GM12878 (cell line): ENCODE data around the gene ADM2. TPM values are rescaled to one million over a fixed set of nuclear protein-coding genes. Genes with fewer than 3 reads are reported as not detected.

Experiments used
- ESRRA ChIP-seq: IDR thresholded peaks from 2 replicates; pipeline ENCODE4 v1.6.1; 2012; ENCODE audit warnings: mild to moderate bottlenecking, low read length, improper control_type of control experiment
- KLF5 ChIP-seq: fragments of 450-650 bp; IDR thresholded peaks from 2 replicates; pipeline ENCODE4 v1.6.1; 2014; ENCODE audit warnings: mild to moderate bottlenecking; ENCODE audit not compliant: partially characterized antibody
- MXI1 ChIP-seq: fragments of 150-350 bp; IDR thresholded peaks from 2 replicates; pipeline ENCODE4 v1.6.1; 2011; ENCODE audit warnings: low read depth, mild to moderate bottlenecking, inconsistent platforms, low read length, improper control_type of control experiment
- NFXL1 ChIP-seq: fragments of 450-650 bp; IDR thresholded peaks from 2 replicates; pipeline ENCODE4 v1.6.1; 2017; ENCODE audit warnings: antibody characterized with exemption, mild to moderate bottlenecking, borderline replicate concordance
- POLR2AphosphoS5 ChIP-seq: IDR thresholded peaks from 2 replicates; pipeline ENCODE4 v1.6.1; 2011; ENCODE audit warnings: mild to moderate bottlenecking, low read length, inconsistent platforms
- RB1 ChIP-seq: fragments of 450-650 bp; formaldehyde crosslinking; IDR thresholded peaks from 2 replicates; pipeline ENCODE4 v1.6.1; 2017; ENCODE audit warnings: mild to moderate bottlenecking, borderline replicate concordance
- STAT1 ChIP-seq: fragments of 450-650 bp; conservative IDR thresholded peaks from 2 replicates; pipeline ENCODE4 v1.6.1; 2014; ENCODE audit warnings: antibody characterized with exemption, mild to moderate bottlenecking
- SUZ12 ChIP-seq: fragments of 200-600 bp; sonication (generic); IDR thresholded peaks from one replicate; pipeline ENCODE4 v1.6.1; 2018; ENCODE audit warnings: antibody characterized with exemption, mild to moderate bottlenecking; ENCODE audit not compliant: unreplicated experiment
- TAF1 ChIP-seq: IDR thresholded peaks from 2 replicates; pipeline ENCODE4 v1.6.1; 2011; ENCODE audit warnings: mild to moderate bottlenecking, low read depth, low read length, borderline replicate concordance
- TBL1XR1 ChIP-seq: IDR thresholded peaks from 2 replicates; pipeline ENCODE4 v1.6.1; 2012; ENCODE audit warnings: low read depth, low read length, improper control_type of control experiment
- TCF7 ChIP-seq: IDR thresholded peaks from 2 replicates; pipeline ENCODE4 v1.6.1; 2014; ENCODE audit warnings: antibody characterized with exemption, borderline replicate concordance
- WRNIP1 ChIP-seq: IDR thresholded peaks from 2 replicates; pipeline ENCODE4 v1.6.1; 2011; ENCODE audit warnings: low read depth, low read length, improper control_type of control experiment, borderline replicate concordance
- ZBED1 ChIP-seq: IDR thresholded peaks from 2 replicates; pipeline ENCODE4 v1.6.1; 2016; ENCODE audit warnings: borderline replicate concordance
- ZNF24 ChIP-seq: fragments of 450-650 bp; IDR thresholded peaks from 2 replicates; pipeline ENCODE4 v1.6.1; 2017; ENCODE audit warnings: antibody characterized with exemption, mild to moderate bottlenecking
- ZZZ3 ChIP-seq: IDR thresholded peaks from 2 replicates; pipeline ENCODE4 v1.6.1; 2011; ENCODE audit warnings: low read depth; ENCODE audit not compliant: control insufficient read depth, insufficient read length
- polyA plus RNA-seq, 11 experiments: library from polyadenylated mRNA; depleted of rRNA in 4 of 11; unstranded in 6 of 11; stranded (reverse) in 5 of 11; fragments of >200 nt; fragmentation: Nextera tagmentation in 4 of 11; fragmentation: Illumina TruSeq in 1 of 11; extraction: Ambion mirVana in 4 of 11; extraction: Trizol in 1 of 11; gene quantifications; 1 replicate in 1 of 11; 2 replicates in 10 of 11; pipeline versions ENCODE4 v1.2.1 to v1.2.3, GENCODE V29; 2011 to 2016; ENCODE audit warnings: inconsistent platforms in 2 of 11, missing spikeins in 2 of 11, low read depth in 1 of 11
- total RNA-seq, 4 experiments: library from RNA; depleted of rRNA in 3 of 4; stranded (reverse); fragments of >200 nt in 3 of 4; fragmentation: Illumina TruSeq in 1 of 4; extraction: Trizol in 1 of 4; gene quantifications; 2 replicates each; pipeline versions ENCODE4 v1.2.1 to v1.2.3, GENCODE V29; 2013 to 2021
- TF ChIP-seq, protein P1 (sequence below): IDR thresholded peaks from 2 replicates; pipeline ENCODE4 v1.6.1; 2011; ENCODE audit warnings: mild to moderate bottlenecking, low read depth, low read length, moderate library complexity; ENCODE audit not compliant: insufficient replicate concordance
- TF ChIP-seq, protein P2 (sequence below): IDR thresholded peaks from 2 replicates; pipeline ENCODE4 v1.6.1; 2012; ENCODE audit warnings: low read depth, low read length, improper control_type of control experiment
- TF ChIP-seq, protein P3 (sequence below): IDR thresholded peaks from 2 replicates; pipeline ENCODE4 v1.6.1; 2012; ENCODE audit warnings: mild to moderate bottlenecking, low read depth, low read length
- TF ChIP-seq, protein P4 (sequence below): fragments of 450-650 bp; conservative IDR thresholded peaks from 2 replicates; pipeline ENCODE4 v1.6.1; 2017; ENCODE audit warnings: mild to moderate bottlenecking, moderate library complexity

The ADM2 gene
- total and polyA plus RNA-seq, 10 of the 15 experiments (the other 5 are each of a cell fraction or from before 2014, with no cell fraction given) = 0.02 to 0.33 (median 0.12) TPM; not detected in 2

DNA sequence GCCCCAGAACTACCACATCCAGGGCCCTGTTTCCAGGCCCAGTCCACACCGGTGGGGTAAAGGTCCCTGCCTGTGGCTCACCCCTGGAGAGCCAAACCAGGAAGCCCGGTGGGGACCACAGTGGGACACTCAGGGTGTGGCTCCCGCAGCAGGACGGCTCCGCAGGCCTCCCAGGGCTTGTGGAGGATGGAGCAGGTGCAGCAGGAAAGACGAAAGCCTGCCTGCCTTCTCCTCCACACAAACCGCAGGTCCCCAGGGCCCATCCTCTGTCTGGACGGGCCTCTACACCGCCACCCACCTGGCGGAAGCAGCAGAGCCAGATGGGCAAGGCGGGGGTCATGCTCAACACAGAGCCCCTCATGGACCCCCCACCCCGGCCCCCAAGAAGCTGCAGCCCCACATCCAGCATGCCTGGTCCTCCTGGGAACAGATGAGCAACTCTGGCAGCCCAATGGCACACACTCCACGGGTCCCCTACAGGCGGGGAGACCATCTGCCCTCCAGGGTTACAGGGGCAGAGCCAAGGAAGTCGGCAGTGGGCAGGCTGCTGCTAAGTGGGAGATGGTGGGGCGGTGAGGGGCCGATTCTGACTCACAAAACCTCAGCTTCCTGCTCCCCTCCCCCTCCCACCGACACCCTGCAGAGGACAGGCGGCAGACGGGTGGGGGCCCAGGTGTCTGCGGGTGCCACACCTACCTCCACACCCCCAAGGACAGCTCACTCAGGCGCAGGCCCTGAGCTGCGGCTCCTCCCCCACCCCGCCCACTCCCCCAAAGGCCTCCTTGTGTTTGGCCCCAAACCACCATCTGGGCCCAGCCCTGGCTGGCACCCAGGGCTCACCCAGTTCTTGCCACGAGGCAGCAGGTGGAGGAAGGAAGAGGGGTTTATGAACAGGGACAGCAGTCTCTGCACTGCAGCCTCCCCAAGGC, 11.7 kb upstream of the ADM2 start (continued):
- TF ChIP-seq WRNIP1 (no peak), TBL1XR1 (peak; percentile 63; the same call in 1 of the 2 replicates), ZBED1 (no peak), ESRRA (no peak), TCF7 (no peak), NFXL1 (no peak), TAF1 (no peak), SUZ12 (no peak), STAT1 (no peak), ZNF24 (no peak), MXI1 (0 out of 2 replicates have a peak, but pooled peaks have one; percentile 45), RB1 (no peak), ZZZ3 (no peak), POLR2AphosphoS5 (peak; percentile 30; the same call in 1 of the 2 replicates), KLF5 (no peak)
- TF ChIP-seq, protein P1, sequence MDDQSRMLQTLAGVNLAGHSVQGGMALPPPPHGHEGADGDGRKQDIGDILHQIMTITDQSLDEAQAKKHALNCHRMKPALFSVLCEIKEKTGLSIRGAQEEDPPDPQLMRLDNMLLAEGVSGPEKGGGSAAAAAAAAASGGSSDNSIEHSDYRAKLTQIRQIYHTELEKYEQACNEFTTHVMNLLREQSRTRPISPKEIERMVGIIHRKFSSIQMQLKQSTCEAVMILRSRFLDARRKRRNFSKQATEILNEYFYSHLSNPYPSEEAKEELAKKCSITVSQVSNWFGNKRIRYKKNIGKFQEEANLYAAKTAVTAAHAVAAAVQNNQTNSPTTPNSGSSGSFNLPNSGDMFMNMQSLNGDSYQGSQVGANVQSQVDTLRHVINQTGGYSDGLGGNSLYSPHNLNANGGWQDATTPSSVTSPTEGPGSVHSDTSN = no peak
- TF ChIP-seq, protein P2, sequence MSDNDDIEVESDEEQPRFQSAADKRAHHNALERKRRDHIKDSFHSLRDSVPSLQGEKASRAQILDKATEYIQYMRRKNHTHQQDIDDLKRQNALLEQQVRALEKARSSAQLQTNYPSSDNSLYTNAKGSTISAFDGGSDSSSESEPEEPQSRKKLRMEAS = 0 out of 2 replicates have a peak, but pooled peaks have one; percentile 11
- TF ChIP-seq, protein P3, sequence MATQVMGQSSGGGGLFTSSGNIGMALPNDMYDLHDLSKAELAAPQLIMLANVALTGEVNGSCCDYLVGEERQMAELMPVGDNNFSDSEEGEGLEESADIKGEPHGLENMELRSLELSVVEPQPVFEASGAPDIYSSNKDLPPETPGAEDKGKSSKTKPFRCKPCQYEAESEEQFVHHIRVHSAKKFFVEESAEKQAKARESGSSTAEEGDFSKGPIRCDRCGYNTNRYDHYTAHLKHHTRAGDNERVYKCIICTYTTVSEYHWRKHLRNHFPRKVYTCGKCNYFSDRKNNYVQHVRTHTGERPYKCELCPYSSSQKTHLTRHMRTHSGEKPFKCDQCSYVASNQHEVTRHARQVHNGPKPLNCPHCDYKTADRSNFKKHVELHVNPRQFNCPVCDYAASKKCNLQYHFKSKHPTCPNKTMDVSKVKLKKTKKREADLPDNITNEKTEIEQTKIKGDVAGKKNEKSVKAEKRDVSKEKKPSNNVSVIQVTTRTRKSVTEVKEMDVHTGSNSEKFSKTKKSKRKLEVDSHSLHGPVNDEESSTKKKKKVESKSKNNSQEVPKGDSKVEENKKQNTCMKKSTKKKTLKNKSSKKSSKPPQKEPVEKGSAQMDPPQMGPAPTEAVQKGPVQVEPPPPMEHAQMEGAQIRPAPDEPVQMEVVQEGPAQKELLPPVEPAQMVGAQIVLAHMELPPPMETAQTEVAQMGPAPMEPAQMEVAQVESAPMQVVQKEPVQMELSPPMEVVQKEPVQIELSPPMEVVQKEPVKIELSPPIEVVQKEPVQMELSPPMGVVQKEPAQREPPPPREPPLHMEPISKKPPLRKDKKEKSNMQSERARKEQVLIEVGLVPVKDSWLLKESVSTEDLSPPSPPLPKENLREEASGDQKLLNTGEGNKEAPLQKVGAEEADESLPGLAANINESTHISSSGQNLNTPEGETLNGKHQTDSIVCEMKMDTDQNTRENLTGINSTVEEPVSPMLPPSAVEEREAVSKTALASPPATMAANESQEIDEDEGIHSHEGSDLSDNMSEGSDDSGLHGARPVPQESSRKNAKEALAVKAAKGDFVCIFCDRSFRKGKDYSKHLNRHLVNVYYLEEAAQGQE = no peak
- TF ChIP-seq, protein P4, sequence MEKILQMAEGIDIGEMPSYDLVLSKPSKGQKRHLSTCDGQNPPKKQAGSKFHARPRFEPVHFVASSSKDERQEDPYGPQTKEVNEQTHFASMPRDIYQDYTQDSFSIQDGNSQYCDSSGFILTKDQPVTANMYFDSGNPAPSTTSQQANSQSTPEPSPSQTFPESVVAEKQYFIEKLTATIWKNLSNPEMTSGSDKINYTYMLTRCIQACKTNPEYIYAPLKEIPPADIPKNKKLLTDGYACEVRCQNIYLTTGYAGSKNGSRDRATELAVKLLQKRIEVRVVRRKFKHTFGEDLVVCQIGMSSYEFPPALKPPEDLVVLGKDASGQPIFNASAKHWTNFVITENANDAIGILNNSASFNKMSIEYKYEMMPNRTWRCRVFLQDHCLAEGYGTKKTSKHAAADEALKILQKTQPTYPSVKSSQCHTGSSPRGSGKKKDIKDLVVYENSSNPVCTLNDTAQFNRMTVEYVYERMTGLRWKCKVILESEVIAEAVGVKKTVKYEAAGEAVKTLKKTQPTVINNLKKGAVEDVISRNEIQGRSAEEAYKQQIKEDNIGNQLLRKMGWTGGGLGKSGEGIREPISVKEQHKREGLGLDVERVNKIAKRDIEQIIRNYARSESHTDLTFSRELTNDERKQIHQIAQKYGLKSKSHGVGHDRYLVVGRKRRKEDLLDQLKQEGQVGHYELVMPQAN = no peak
